GM19239 (cell line): ENCODE data around the gene MAP1LC3C.
A peak's percentile ranks its signal among the peaks of the same experiment; 100 is the strongest.

Experiments used
- DNase-seq: peaks from one replicate; pipeline ENCODE4 v3.0.0; 2011; ENCODE audit warnings: low spot score; ENCODE audit not compliant: insufficient read length
- FAIRE-seq: peaks from 2 replicates; lab custom pipeline; 2011; peaks lifted over from hg19 to GRCh38; lab: Jason Lieb, UNC

MAP1LC3C gene

DNA sequence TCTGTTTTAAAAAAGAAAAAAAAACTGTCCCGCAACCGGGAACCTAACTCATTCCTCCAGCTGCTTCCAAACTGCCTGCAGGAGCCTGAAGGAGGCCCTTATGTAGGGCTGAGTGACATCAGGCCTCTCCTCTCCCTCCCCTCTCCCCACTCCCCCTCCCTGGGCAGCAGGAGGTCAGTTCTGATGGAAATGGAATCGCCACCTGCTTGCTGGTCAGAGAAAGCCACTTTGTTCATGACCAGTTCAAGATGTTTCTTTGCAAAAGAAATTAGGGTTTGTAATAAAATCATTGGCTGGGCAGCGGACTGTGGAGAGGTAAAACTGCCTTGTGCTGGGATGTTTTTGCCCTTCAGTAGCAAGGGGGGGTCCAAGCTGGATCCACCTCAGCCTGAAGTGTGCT lies at the start of gene MAP1LC3C:
MAP1LC3C (minus strand) TSS at position 73 of the 400 bp plus-strand sequence. CDS start 90 bp downstream, outside the sequence.
- DNase-seq: no peak
- FAIRE-seq: no peak

DNA sequence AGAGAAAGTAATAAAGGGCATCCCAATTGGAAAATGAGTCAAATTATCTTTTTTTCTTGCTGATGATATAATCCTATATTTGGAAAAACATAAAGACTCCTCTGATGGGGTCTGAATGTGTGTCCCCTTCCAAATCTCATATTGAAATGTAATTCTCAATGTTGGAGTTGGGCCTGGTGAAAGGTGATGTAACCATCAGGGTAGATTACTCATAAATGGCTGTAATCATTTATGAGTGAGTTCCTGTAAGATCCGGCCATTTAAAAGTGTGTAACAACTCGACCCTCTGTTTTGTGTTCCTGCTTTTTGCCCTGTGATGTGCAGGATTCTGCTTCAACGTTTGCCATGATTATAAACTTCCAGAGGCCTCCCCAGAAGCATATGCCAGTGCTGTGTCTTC lies 44.3 kb upstream of the MAP1LC3C start:
- DNase-seq (no peak), FAIRE-seq (no peak)

DNA sequence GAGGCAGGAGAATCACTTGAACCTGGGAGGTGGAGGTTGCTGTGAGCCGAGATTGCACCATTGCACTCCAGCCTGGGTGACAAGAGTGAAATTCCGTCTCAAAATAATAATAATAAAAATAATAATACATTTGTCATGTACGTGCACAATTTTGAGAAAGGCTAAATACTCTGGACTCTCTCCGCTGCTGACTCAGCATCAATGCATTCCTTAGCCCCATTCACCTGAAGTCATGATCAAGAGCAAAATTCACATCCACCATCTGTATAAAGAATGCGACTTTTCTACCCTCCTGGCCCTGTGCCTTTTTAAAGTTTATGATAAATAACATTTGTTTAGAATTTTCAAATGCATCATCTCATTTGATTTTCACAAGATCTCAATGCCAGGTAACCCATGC lies 35.5 kb upstream of the MAP1LC3C start:
- no peak for DNase-seq
- FAIRE-seq: no peak

DNA sequence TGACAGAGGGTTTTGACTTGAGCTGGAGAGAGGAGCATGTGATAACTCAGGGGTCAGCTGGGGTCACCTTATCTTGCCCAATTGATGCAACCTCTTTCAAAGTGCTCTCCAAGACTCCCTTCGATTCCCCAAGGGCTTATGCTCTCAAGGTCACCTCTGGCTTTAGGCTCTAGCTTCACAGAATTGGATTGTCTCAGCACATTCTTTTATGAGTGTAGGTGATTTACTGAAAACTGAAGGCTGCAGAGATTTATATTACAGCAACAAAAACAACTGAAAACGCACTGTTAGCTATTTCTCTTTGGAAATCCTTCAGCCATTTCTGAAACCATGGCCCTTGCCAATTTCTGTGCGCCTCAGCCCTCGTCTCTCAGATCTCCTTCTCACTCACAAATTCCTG lies 34.5 kb upstream of the MAP1LC3C start:
- FAIRE-seq (no peak), DNase-seq (no peak)

DNA sequence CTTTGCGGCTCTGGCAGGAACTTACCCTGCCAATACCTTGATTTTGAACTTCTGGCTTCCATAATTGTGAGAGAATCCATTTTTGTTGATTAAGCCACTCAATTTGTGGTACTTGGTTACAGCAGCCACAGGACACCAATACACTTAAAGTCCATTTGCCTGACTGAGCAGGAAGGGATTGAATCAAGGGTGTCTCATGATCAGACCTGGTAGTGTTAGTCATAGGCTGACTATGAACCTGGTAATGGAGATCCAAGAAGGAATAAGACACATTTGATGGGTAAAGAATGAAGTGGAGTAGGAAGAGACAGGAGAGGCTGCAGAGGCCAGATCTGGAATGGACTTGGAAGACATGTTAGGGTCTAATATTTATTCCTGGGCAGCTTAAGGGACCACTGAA lies 31.2 kb upstream of the MAP1LC3C start:
- FAIRE-seq: no peak
- DNase-seq: no peak

DNA sequence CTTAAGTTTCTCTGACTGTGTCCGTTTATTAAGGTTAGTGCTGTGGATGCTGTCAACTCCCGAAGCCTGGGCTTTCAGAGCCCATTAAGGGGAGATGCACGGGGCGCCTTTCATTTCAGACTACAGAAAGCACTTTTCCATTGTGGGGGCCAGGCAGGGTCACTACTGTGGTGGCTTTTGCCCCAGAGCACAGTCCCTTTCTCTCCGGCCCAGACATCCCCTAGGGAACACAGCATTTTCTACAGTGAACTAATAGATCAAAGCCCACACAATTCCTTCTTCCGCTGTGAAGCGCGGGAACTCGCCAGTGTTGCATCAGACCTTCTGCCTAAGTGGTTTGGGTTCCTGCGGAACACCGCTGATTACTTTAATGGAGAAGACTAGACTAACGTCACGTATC lies 26.8 kb upstream of the MAP1LC3C start:
- no peak for FAIRE-seq
- no peak for DNase-seq

DNA sequence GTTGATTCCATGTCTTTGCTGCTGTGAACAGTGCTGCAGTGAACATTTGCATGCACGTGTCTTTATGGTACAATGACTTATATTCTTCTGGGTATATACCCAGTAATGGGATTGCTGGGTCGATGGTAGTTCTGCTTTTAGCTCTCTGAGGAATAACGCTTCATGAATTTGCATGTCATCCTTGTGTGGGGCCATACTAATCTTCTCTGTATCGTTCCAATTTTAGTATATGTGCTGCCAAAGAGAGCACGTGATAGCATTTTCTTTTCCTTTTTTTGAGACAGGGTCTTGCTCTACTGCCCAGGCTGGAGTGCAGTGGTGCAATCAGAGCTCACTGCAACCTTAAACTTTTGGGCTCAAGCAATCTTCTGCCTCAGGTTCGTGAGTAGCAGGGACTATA lies 24.9 kb upstream of the MAP1LC3C start:
- DNase-seq (no peak), FAIRE-seq (no peak)

DNA sequence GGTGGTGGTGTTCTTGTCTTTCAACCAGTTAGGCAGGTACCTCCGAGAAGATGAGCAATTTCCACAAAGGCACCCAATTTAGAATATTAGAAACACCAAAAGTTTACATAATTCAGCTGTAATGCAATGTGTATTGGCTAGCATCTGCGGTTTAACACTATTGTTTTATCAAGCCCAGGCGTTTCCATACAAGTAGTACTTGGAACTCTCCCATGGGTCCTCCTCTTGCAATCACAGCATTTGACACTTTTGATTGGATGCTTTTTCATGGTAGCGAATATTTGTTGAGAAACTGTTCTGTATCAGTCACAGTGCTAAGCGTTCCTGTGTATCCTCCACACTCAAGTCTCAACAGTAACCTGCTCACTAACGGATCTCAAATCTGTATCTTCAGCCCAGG lies 20.1 kb upstream of the MAP1LC3C start:
- FAIRE-seq (no peak), DNase-seq (no peak)

DNA sequence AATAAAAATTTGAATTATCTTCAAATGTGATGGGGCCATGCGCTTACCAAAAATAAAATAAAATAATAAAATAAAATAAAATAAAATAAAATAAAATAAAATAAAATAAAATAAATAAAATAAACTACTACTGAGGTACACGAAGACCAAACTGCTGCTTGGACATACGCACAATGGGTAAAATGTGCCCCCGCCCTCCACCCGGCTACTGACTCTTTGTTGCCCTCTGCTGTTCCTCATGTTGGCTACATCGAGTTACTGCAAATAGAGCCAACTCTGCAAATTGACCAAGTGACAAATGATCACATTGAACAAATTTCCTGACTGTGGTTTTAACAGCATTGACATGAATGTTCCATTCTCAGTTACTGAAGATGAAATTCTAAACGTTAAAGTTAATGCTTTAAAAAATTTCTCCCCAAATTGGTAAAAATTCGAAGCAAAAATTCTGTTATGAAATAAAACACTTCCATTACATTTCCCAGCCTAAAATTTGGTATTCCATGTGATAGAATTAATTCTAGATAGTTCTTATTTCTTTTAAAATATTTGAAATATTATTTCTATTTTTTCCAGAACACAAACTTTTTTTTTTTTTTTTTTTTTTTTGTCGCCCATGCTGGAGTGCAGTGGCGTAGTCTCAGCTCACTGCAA lies 18.8 kb upstream of the MAP1LC3C start:
- DNase-seq (peak; percentile 25), FAIRE-seq (no peak)

DNA sequence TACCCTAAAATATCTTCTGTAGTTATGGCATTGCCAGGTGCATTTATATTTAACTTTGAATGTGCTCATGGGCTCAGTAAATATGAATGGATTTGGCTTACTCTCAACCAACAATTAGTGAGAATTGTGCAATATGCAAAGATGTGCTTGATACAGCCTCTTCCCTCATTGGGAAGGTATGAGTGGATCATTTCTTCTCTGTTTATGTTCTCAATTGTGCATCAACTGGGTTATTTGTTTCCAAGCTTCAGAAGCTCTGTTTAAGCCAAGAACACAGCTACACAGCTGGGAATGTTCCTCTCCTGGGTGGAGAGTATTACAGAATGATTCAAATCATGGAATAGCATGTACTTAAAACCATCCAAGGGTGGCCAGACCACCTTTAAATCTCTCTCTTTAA lies 17.6 kb upstream of the MAP1LC3C start:
- FAIRE-seq: no peak
- DNase-seq: no peak

DNA sequence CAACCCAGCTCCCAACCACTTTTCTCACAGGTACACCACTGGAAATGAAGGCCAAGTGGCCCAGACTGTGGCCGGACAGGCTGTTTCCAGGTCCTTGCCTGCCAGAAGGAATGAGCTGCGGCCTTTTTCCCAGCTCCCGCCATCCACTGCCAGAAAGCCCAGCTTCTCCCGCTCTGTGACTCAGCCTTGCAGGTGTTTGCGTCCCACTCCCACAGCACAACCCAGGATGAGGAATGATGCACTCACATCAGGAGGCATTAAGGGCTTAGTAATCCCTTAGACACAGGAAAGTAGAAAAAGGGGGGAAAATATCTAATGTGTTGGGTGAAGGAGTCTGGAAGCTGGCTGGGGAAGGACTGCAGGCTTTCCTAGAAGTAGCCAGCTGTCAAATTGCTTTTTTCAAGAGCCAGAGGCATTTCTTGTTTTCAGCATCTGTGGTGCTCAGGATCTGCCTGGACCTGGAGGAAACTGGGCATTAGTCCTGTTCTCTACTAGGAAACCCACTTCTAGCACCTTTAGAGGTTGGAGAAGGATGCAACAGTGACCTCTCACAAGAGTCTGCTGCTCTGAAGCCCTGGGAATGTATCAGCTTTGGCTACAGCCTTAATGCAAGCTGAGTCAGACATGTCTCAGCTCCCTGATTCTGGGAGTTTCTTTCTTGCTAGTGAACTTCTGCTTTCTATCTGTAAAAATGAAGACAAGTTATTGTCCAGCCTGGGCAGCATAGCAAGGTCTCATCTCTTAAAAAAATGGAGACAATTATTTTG lies 13.2 kb upstream of the MAP1LC3C start:
- no peak for FAIRE-seq
- no peak for DNase-seq

DNA sequence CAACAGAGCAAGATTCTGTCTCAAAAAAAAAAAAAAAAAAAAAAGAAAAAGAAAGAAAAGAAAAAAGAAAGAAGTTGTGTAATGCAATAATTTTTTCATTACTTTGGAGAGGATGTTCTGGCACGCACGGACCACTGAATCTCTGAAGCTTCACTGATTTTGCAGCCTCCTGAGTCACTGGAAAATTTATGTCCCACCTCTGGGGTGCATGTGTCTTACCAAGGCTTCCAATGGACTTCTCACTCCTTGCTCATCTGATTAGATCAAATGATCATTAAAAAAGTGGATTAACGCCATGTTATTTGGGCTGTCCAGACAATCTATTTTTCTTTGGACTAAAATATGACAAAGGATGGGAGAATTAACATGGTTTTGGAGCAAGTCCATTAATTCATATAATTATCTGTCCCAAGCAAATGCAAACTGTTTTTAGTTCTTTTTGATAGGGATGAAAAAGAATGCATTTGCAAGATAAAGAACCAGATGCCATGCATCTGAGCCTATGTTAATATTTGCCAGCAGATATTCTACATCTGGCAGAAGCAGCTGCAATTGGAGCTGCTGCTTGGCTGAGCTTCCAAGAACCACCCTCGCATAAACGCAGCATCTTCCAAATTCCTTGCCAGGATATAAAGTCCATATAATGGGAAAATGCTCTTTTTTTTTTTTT lies 10.1 kb upstream of the MAP1LC3C start:
- DNase-seq: no peak
- no peak for FAIRE-seq

DNA sequence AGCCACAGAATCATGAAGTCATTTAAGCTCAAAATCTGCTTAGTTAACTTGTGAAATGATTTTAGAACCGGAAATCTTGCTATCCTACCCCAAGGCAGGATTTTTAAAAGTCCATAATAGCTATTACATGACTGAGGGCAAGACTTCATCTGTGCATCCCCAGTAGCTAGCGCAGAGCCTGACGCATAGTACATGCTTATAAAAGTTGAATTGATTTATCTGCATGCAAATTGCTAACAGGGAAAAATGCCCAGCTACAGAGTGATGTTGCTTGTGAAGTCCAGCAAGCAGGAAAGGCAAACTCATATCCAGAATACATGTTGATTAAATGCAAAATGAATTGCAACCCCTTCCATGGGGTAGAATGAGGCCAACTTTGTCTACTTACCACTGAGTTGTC lies 8.1 kb upstream of the MAP1LC3C start:
- no peak for FAIRE-seq
- DNase-seq: no peak

DNA sequence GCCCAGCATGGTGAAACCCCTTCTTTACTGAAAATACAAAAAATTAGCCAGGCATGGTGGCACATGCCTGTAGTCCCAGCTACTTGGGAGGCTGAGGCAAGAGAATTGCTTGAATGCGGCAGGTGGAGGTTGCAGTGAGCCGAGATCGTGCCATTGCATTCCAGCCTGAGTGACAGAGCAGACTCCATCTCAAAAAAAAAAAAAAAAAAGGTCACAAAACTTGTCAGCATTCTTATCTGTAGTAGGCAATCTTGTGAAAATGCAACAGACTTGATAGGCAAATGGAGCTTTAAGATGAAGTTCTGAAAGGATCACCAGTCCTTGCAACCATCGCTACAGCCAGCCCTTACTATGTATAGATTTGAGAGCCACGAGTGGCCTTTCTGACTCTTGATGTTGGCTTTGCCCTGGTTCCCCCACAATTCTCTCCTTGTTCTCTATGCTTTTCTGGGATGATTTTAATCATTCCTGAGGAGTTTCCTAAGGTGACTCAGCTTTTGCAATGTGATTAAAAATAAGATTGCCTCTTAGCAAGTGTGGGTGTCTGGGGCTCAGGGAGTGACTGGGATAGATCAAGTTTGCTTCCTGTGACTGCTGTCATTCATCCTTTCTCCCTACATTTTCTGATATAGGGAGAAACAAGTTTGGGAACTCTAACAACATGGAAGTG lies 7.1 kb upstream of the MAP1LC3C start:
- no peak for FAIRE-seq
- no peak for DNase-seq

DNA sequence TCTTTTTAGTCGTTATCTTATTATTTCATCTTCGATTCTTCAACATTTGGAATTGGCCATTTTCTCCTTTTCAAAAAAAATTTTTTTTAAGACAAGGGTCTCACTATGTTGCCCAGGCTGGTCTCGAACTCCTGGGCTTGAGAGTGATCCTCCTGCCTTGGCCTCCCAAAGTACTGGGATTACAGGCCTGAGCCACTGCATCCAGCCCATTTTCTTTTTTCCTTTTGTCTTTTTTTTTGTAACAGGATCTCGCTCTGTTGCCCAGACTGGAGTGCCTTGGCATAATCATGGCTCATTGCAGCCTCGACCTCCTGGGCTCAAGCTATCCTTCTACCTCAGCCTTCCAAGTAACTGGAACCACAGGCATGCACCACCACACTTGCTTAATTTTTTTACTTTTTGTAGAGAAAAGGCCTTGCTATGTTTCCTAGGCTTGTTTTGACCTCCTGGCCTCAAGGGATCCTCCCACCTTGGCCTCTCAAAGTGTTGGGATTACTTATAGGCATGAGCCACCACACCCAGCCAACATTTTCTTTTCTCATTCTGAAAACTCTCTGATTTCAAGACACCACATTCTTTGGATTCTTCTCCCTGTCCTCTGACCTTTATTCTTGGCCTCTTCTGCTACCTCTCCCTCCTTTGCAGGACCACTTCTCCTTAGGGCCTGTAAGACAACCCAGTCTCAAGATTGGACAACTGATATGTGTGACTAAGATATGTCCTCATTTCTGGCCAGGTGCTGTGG lies 6.0 kb upstream of the MAP1LC3C start:
- no peak for DNase-seq
- FAIRE-seq: no peak

DNA sequence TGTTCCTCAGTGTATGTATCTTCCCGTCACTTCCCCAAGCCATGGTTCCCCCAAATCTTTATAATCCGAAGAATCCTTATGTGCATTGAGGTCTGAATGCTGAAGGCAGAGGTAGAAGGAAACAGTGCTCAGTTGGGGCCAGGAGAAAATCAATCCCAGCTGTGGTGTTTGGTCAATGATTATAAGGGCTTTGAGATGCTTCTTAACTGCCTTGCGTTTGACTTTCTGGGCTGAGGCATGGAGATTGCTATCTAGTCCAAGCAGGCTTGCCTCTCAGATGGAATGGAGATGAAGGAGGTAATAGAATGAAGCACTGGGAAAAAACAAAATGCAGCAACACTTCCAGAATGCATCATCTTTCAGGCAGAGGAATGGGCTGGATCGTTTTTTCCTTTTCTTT lies 3.6 kb upstream of the MAP1LC3C start:
- no peak for DNase-seq
- FAIRE-seq: no peak

DNA sequence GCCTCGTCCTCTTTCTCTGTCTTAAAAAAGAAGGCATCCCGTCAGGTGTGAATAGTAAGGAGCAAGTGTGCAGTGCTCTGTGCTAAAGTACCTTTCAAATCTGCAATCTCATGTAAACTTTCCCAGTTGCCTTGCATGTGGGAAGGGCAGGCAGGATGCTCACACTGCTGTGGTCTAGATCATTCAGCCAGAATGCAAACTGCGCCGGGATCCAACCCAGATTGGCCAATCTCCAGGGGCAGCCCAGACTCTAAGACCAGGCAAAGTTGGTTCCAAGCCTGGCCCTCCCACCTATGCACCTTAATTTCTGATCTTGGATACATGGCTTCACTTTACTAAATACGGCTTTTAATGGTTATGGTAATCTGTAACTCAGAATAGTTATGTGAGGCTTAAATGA lies 3.2 kb upstream of the MAP1LC3C start:
- FAIRE-seq (no peak), DNase-seq (no peak)

DNA sequence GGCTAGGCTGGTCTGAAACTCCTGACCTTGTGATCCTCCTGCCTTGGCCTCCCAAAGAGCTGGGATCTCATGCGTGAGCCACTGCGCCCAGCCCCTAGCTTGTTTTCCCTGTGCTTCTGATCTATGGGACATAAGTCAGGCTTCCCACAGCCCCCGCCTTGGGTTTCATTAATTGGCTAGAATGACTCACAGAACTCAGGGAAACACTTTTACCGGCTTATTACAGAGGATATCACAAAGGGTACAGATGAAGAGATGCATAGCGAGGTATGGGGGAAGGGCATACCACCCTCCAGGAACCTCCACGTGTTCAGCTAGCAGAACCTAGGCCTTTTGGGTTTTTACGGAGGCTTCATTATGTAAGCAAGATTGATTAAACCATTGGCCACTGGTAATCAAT lies 1.5 kb upstream of the MAP1LC3C start:
- FAIRE-seq (no peak), DNase-seq (no peak)

DNA sequence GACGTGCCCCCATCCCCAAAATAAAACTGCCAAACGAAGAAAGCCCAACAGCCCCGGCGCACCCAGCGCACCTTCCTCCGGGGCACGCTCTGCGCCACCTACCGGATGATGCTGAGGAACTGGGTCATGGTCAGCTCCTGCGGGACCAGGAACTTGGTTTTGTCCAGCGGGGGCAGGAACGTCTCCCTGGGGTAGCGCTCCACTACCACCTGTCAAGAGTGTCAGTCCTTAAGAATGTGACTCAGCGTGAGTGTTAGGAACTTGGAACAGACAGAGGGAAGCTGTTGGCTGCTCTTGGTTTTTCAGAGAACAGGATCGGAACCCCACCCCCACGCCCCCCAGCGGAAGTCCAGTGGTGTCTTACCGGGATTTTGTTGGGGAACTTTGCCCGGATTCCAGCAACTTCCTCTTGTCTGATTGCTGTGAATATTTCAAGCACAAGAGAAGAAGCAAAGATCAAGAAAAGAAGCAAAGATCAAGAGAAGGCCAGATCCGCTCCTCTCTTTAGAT lies 431 bp downstream of the MAP1LC3C start:
- DNase-seq (peak; percentile 48), FAIRE-seq (peak; percentile 48)

DNA sequence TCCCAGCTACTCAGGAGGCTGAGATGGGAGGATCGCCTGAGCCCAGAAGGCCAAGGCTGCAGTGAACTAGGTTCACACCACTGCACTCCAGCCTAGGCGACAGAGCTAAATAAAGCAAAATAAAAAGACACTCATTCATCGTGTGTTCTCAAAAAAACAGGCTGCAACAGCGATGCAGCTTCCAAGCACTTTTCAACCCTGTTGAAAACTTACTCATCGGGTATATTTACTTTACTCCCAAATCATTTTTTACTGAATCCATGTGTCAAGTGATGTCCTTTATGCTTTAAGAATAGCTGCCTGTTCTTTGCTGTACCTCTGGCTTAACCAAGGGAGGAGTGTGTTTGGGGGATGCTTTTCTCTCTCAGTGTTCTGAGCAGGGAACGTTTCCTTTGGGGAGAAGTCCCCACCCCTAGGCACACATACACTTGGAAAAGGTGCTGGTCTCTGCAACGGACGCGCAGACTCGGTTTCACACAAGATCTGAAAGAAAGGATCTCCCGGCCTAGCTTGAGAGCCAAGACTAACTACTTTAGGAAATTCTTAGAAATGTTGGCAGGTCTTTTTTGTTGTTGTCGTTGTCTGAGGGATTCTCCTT lies 1.4 kb downstream of the MAP1LC3C start:
- FAIRE-seq (no peak), DNase-seq (no peak)
